HG02870 (cell line): Measurements from ENCODE around the gene CFAP77.

Source experiments
- ATAC-seq: cut with Tn5 transposase; IDR thresholded peaks from one replicate; pipeline ENCODE4 v1.9.1; 2021; ENCODE audit warnings: mild to moderate bottlenecking, moderate library complexity; ENCODE audit not compliant: unreplicated experiment

The CFAP77 gene

DNA sequence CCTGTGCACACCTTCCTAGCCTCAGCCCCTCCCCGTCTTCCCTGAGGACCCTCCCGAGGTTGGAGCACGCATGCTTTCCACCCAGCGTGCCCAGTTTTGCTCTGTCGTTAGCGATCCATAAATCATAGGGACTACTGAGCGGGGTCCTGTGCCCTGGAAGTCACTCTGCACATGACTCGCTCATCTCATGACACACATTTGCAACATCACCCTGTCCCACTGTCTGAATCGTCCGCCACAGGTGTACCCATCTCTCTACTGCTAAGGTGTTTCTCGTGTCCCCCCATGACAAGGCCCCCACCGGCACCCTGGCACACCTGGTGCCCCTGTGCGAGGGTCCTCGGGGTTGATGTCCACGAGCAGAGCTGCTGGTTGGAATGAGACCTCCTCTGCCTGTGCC is 103.4 kb downstream of the CFAP77 start:
- no peak for ATAC-seq

DNA sequence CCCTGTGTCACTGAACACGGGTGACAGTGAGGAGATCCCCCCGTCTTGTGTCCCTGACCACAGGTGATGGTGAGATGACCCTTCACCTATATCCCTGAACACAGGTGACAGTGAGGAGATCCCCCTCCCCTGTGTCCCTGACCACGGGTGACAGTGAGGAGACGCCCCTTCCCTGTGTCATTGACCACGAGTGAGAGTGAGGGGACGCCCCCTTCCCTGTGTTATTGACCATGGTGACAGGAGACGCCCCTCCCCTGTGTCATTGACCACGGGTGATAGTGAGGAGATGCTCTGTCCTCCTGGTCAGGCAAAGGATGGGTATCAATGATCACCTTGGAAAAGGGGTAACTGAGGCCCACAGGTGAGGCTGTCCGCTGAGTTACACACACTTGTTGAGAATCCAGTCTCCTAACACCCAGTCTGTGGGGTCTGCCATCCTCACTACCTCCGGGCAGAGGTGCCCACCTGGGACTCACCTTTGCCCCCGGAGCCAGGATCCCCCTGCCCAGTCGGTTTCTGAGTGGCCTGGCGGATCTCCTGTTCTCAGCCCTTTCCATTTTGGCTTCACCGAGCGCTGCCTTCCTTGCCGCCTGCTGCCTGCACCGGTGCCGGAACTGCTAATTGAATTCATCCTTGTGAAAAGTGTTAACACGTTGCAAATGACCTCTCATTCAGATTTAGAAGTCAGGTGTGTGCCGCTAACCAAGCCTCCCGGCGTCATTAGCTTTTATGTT is 104.2 kb downstream of the CFAP77 start:
- no peak for ATAC-seq

GRCh38 chr9:132514821-132515220 is 104.8 kb downstream of the CFAP77 start:
- no peak for ATAC-seq

DNA sequence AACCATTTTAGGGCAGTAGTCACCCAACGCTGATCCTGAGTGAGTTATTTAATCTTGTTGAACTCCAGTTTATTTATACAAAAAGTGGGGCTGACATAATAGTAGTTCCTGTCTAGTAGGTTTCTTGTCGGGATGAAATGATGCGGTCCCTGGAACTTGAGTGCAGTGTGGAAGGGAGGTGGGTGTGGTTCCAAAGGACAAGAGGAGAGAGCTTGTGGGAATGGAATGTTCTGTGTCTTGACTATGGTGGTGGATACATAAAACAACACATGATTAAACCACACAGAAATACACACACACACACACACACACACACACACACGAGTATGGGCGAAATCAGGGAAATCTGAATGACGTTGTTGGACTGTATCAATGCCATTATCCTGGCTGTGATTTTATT is 106.3 kb downstream of the CFAP77 start:
- ATAC-seq, result no peak

GRCh38 chr9:132516911-132517310 is 106.9 kb downstream of the CFAP77 start:
- no peak for ATAC-seq

GRCh38 chr9:132517815-132518550 is 108.0 kb downstream of the CFAP77 start:
- ATAC-seq, result no peak

DNA sequence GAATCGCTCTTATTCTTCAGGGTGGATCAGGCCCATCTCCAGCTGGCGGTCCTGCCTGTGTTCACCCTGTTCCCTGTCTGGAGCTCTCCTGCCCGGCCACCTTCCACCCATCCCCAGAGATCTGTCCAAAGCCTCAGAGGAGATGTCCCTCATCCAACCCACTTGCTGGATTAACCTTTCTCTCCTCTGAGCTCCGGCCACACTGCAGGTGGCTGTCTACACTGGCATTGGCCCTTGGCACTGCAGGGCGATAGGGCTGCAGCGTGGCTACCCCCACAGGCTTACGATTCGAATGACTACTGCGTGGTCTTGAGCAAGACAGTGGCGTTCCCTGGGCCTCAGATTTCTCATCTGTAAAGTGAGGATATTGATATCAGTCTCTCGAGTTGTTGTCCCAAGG is 108.6 kb downstream of the CFAP77 start:
- no peak for ATAC-seq

DNA sequence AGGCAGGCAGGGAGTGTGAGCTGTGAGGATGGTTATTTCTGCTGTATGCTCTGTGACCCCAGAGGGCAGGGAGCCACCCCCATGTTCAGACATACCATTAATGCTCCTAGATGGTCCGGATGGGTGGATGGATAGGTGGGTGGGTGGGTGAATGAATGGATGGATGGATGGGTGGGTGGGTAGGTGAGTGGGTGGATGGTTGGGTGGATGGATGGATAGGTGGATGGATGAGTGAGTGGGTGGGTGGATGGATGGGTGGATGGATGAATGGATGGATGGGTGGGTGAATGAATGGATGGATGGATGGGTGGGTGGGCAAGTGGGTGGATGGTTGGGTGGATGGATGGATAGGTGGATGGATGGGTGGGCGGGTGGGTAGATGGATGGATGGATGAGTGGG is 109.0 kb downstream of the CFAP77 start:
- ATAC-seq, result no peak

DNA sequence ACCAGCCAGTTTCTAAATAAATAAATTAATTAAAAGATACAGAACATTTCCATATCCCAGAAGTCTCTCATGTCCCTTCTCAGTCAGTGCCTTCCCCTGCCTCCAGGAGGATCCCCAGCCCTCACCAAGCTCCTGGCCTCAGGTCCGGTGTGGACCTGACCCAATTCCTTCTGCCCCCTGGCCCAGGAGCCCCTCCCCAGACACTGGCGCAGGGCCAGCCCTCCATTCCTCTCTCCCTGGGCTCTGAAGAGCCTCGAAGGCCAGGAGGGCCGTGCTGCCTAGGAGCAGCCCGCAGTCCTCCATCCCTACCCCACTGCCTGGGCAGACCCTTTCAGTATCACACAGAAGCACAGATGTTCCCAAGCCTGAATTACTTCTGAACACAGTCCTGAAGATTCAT is 110.6 kb downstream of the CFAP77 start:
- ATAC-seq, result no peak

GRCh38 chr9:132525308-132526023 is 115.5 kb downstream of the CFAP77 start:
- no peak for ATAC-seq

DNA sequence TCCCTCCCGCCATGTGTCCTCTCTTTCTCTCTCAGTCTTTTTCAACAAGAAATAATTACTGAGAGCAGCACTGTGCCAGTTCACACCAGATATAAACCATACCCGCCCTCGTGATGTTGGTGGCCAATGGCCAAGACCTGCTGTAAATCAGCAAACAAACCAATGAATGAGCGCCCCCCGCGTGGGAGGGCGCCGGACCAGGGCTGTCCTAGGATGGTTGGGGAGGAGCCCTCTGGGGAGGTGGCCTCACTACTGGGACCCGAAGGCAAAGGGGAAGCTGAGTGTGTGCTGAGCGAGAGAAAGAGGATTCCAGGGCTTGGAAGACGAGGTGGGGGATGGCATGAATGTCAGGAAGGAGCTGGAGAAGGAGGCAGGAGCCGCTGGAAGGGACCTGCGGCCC is 121.2 kb downstream of the CFAP77 start:
- ATAC-seq, result no peak

DNA sequence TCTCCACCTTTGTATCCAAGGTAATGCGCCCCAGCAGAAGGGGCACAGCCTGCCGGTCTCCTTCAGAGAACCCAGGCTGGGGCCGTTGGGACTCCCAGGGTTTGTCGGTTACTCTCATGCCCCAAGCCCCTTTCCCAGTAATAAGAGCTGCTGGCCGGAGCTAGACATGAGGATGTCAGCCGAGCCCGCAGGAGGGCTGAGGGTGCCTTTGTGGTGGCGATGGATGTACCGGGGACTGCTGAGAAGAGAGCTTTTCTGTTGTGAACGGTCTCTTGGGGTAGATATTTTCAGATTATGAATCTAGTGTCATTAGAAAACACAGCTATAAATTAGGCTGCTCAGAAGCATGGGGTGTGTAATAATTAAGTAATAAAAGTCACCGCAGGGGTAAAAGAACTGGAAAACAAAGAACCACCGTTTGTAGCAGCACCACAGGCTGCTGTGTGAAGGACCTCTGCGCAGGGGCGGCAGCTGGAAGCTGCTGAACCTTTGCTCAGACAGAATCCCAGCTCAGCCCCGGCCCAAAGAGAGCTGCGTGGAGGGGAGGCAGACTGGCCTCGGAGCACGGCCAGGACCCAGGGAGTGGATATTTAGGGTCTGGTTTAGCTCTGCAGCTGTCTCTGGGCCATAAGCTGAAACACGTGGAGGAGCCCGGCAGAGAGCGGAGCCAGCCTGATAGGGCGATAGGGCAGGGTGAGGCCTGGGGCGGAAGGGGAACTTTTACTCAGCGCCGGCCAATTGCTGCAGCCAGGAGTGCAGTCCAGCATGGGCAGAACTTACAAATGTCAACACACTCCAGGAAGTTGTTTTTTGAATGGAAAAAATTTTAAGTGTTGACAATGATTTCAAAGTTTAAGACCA is 121.9 kb downstream of the CFAP77 start:
- ATAC-seq, result no peak

- ATAC-seq, result no peak
Measured at GRCh38 chr9:132534832-132535231, 124.8 kb downstream of the CFAP77 start.

GRCh38 chr9:132536124-132536523 is 126.1 kb downstream of the CFAP77 start:
- no peak for ATAC-seq

GRCh38 chr9:132537352-132537751 is 127.3 kb downstream of the CFAP77 start:
- no peak for ATAC-seq

- ATAC-seq, result no peak
Measured at GRCh38 chr9:132538071-132538470, 128.1 kb downstream of the CFAP77 start.

GRCh38 chr9:132539096-132539495 is 129.1 kb downstream of the CFAP77 start:
- ATAC-seq, result no peak

DNA sequence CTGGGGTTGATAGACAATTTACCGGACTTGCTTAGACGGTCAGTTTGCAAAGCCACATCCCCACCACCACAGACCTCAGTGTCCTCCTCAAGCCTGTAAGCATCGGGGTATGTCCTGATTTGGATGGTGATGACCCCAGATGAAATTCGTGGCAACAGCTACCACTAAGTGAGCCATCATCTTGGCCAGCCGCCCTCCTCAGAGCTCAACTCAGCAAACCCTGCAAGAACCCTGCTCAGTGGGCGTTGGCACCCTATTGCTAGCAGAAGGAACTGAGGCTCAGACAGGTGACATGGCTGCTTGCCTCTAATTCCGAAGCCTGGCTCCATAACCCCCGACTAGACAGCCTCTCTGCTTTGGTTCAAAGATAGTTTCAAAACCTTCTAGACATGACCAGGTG is 131.0 kb downstream of the CFAP77 start:
- ATAC-seq, result no peak

- ATAC-seq, result no peak
Measured at GRCh38 chr9:132541870-132542830, 132.1 kb downstream of the CFAP77 start.

- no peak for ATAC-seq
Measured at GRCh38 chr9:132543251-132543650, 133.2 kb downstream of the CFAP77 start.
